Measurements from ENCODE around the gene HS3ST5. TPM values are rescaled to one million over a fixed set of nuclear protein-coding genes. Genes with fewer than 3 reads are reported as not detected.

HS3ST5 gene
- total and polyA plus RNA-seq, 2 donors, result 1.1 to 3.7 TPM

- Histone ChIP-seq H3K27ac (ENCODE audit: low read depth) (no peak overlapping the region), H3K36me3 (ENCODE audit: insufficient read depth) (no peaks in the 10 kb centered on the region), H3K4me1 (ENCODE audit: insufficient read depth) (no peaks in the 10 kb centered on the region), H3K4me3 (ENCODE audit: low read depth, low read length) (no peak overlapping the region)
- DNase-seq (ENCODE audit: extremely low spot score), result no peak
- WGBS, result 89% methylated on average over 7 of the region's 7 CpGs
These were observed 62.4 kb downstream of the HS3ST5 start for GRCh38 chr6:114280239-114280982.

GRCh38 chr6:114277220-114277619, 65.6 kb downstream of the HS3ST5 start:
- WGBS, result 68% methylated on average over 2 of the region's 2 CpGs
- H3K27ac ChIP-seq (ENCODE audit: low read depth), result no peak overlapping the region
- no peak overlapping the region for H3K4me3 ChIP-seq (ENCODE audit: low read depth, low read length)
- H3K4me1 ChIP-seq (ENCODE audit: insufficient read depth), result no peaks in the 10 kb centered on the region
- H3K36me3 ChIP-seq (ENCODE audit: insufficient read depth), result no peaks in the 10 kb centered on the region
- no peak for DNase-seq (ENCODE audit: extremely low spot score)

- Histone ChIP-seq H3K4me1 (ENCODE audit: insufficient read depth) (no peaks in the 10 kb centered on the region), H3K4me3 (ENCODE audit: low read depth, low read length) (no peak overlapping the region), H3K36me3 (ENCODE audit: insufficient read depth) (no peaks in the 10 kb centered on the region), H3K27ac (ENCODE audit: low read depth) (no peak overlapping the region)
- DNase-seq (ENCODE audit: extremely low spot score), result no peak
- 28% methylated on average over 2 of the region's 2 CpGs for WGBS
These were observed 66.0 kb downstream of the HS3ST5 start for GRCh38 chr6:114276783-114277182.

- Histone ChIP-seq H3K27ac (ENCODE audit: low read depth) (no peak overlapping the region), H3K4me1 (ENCODE audit: insufficient read depth) (no peaks in the 10 kb centered on the region), H3K4me3 (ENCODE audit: low read depth, low read length) (no peak overlapping the region), H3K36me3 (ENCODE audit: insufficient read depth) (no peaks in the 10 kb centered on the region)
- no peak for DNase-seq (ENCODE audit: extremely low spot score)
- WGBS, result 81% methylated on average over 2 of the region's 2 CpGs
These were observed 68.0 kb downstream of the HS3ST5 start for GRCh38 chr6:114274836-114275235.

GRCh38 chr6:114272582-114272981, 70.2 kb downstream of the HS3ST5 start:
- Histone ChIP-seq H3K36me3 (ENCODE audit: insufficient read depth) (no peaks in the 10 kb centered on the region), H3K4me3 (ENCODE audit: low read depth, low read length) (no peak overlapping the region), H3K27ac (ENCODE audit: low read depth) (no peak overlapping the region), H3K4me1 (ENCODE audit: insufficient read depth) (no peaks in the 10 kb centered on the region)
- DNase-seq (ENCODE audit: extremely low spot score), result no peak
- 51% methylated on average over 3 of the region's 3 CpGs for WGBS

- H3K4me1 ChIP-seq (ENCODE audit: insufficient read depth), result no peaks in the 10 kb centered on the region
- H3K4me3 ChIP-seq (ENCODE audit: low read depth, low read length), result no peak overlapping the region
- H3K36me3 ChIP-seq (ENCODE audit: insufficient read depth), result no peaks in the 10 kb centered on the region
- H3K27ac ChIP-seq (ENCODE audit: low read depth), result no peak overlapping the region
- DNase-seq (ENCODE audit: extremely low spot score), result no peak
These were observed 71.4 kb downstream of the HS3ST5 start for GRCh38 chr6:114271405-114271804.

- H3K4me1 ChIP-seq (ENCODE audit: insufficient read depth), result no peaks in the 10 kb centered on the region
- no peak overlapping the region for H3K4me3 ChIP-seq (ENCODE audit: low read depth, low read length)
- WGBS, result 93% methylated on average over 3 of the region's 3 CpGs
- no peak overlapping the region for H3K27ac ChIP-seq (ENCODE audit: low read depth)
- DNase-seq (ENCODE audit: extremely low spot score), result no peak
- no peaks in the 10 kb centered on the region for H3K36me3 ChIP-seq (ENCODE audit: insufficient read depth)
These were observed 74.9 kb downstream of the HS3ST5 start for GRCh38 chr6:114267897-114268296.

GRCh38 chr6:114260810-114261209, 82.0 kb downstream of the HS3ST5 start:
- Histone ChIP-seq H3K27ac (ENCODE audit: low read depth) (no peak overlapping the region), H3K4me1 (ENCODE audit: insufficient read depth) (no peaks in the 10 kb centered on the region), H3K4me3 (ENCODE audit: low read depth, low read length) (no peak overlapping the region), H3K36me3 (ENCODE audit: insufficient read depth) (no peaks in the 10 kb centered on the region)
- no peak for DNase-seq (ENCODE audit: extremely low spot score)
- 83% methylated on average over 3 of the region's 3 CpGs for WGBS

- Histone ChIP-seq H3K36me3 (ENCODE audit: insufficient read depth) (no peaks in the 10 kb centered on the region), H3K4me1 (ENCODE audit: insufficient read depth) (no peaks in the 10 kb centered on the region), H3K4me3 (ENCODE audit: low read depth, low read length) (no peak overlapping the region), H3K27ac (ENCODE audit: low read depth) (no peak overlapping the region)
- WGBS, result 57% methylated on average over 2 of the region's 2 CpGs
- no peak for DNase-seq (ENCODE audit: extremely low spot score)
These were observed 84.4 kb downstream of the HS3ST5 start for GRCh38 chr6:114258376-114258775.

GRCh38 chr6:114253431-114253830, 89.4 kb downstream of the HS3ST5 start:
- Histone ChIP-seq H3K36me3 (ENCODE audit: insufficient read depth) (no peaks in the 10 kb centered on the region), H3K27ac (ENCODE audit: low read depth) (no peak overlapping the region), H3K4me3 (ENCODE audit: low read depth, low read length) (no peak overlapping the region), H3K4me1 (ENCODE audit: insufficient read depth) (no peaks in the 10 kb centered on the region)
- 74% methylated on average over 3 of the region's 3 CpGs for WGBS
- no peak for DNase-seq (ENCODE audit: extremely low spot score)

GRCh38 chr6:114249522-114249921, 93.3 kb downstream of the HS3ST5 start:
- H3K27ac ChIP-seq (ENCODE audit: low read depth), result no peak overlapping the region
- H3K4me3 ChIP-seq (ENCODE audit: low read depth, low read length), result no peak overlapping the region
- no peak for DNase-seq (ENCODE audit: extremely low spot score)
- H3K4me1 ChIP-seq (ENCODE audit: insufficient read depth), result no peaks in the 10 kb centered on the region
- no peaks in the 10 kb centered on the region for H3K36me3 ChIP-seq (ENCODE audit: insufficient read depth)
- 51% methylated on average over 1 of the region's 1 CpG for WGBS

GRCh38 chr6:114247101-114247500, 95.7 kb downstream of the HS3ST5 start:
- Histone ChIP-seq H3K4me1 (ENCODE audit: insufficient read depth) (no peaks in the 10 kb centered on the region), H3K36me3 (ENCODE audit: insufficient read depth) (no peaks in the 10 kb centered on the region), H3K27ac (ENCODE audit: low read depth) (no peak overlapping the region), H3K4me3 (ENCODE audit: low read depth, low read length) (no peak overlapping the region)
- no peak for DNase-seq (ENCODE audit: extremely low spot score)
- 30% methylated on average over 2 of the region's 2 CpGs for WGBS

- DNase-seq (ENCODE audit: extremely low spot score), result no peak
- no peaks in the 10 kb centered on the region for H3K36me3 ChIP-seq (ENCODE audit: insufficient read depth)
- WGBS, result 79% methylated on average over 3 of the region's 3 CpGs
- no peaks in the 10 kb centered on the region for H3K4me1 ChIP-seq (ENCODE audit: insufficient read depth)
- no peak overlapping the region for H3K4me3 ChIP-seq (ENCODE audit: low read depth, low read length)
- H3K27ac ChIP-seq (ENCODE audit: low read depth), result no peak overlapping the region
These were observed 102.0 kb downstream of the HS3ST5 start for GRCh38 chr6:114240796-114241195.

GRCh38 chr6:114228675-114229074, 114.1 kb downstream of the HS3ST5 start:
- DNase-seq (ENCODE audit: extremely low spot score), result no peak
- H3K4me3 ChIP-seq (ENCODE audit: low read depth, low read length), result no peak overlapping the region
- H3K27ac ChIP-seq (ENCODE audit: low read depth), result no peak overlapping the region
- H3K36me3 ChIP-seq (ENCODE audit: insufficient read depth), result no peaks in the 10 kb centered on the region
- WGBS, result 74% methylated on average over 2 of the region's 2 CpGs
- H3K4me1 ChIP-seq (ENCODE audit: insufficient read depth), result no peaks in the 10 kb centered on the region

Measured in urinary bladder (tissue), 4 donors.